WTC11 (cell line): ENCODE results near the gene FMNL3. TPM values are rescaled to one million over a fixed set of nuclear protein-coding genes. Genes with fewer than 3 reads are reported as not detected.
A peak's percentile ranks its signal among the peaks of the same experiment; 100 is the strongest.

Experiments
- ATAC-seq: fragments of 200-7000 bp; cut with Tn5 transposase; 2 replicates; pipeline ENCODE4 v1.10.0; 2021; ENCODE audit warnings: mild to moderate bottlenecking, moderate library complexity
- CTCF ChIA-PET: fragments of 300-600 bp; sonication (Branson Sonifier 250); formaldehyde crosslinking; loops from one replicate; lab custom pipeline; 2021; ENCODE audit warnings: antibody characterized with exemption; lab: Charles Lee
- POLR2A ChIA-PET: fragments of 350-600 bp; sonication (Branson Sonifier 250); formaldehyde crosslinking; loops from one replicate; lab custom pipeline; 2021; ENCODE audit warnings: antibody characterized with exemption; lab: Charles Lee
- DNase-seq: peaks from one replicate; pipeline ENCODE4 v3.0.0; 2021; ENCODE audit warnings: low spot score
- H3K27ac Mint-ChIP-seq: 2 replicates; pipeline ENCODE4 v1.8.0; 2021; ENCODE audit warnings: mixed read lengths
- H3K27me3 Mint-ChIP-seq: 2 replicates; pipeline ENCODE4 v1.8.0; 2021; ENCODE audit warnings: low read depth, mild to moderate bottlenecking, moderate library complexity, mixed read lengths
- H3K36me3 Mint-ChIP-seq: 2 replicates; pipeline ENCODE4 v1.8.0; 2021; ENCODE audit warnings: mixed read lengths
- H3K4me1 Mint-ChIP-seq: 2 replicates; pipeline ENCODE4 v1.8.0; 2022; ENCODE audit warnings: mixed read lengths
- H3K4me3 Mint-ChIP-seq: 2 replicates; pipeline ENCODE4 v1.8.0; 2021; ENCODE audit warnings: mild to moderate bottlenecking, moderate library complexity, mixed read lengths
- H3K9me3 Mint-ChIP-seq: 2 replicates; pipeline ENCODE4 v1.8.0; 2021; ENCODE audit warnings: mixed read lengths
- CDX4 ChIP-seq: fragments of 250-450 bp; sonication (Bioruptor Pico); IDR thresholded peaks from 2 replicates; pipeline ENCODE4 v1.9.0; 2021; ENCODE audit warnings: moderate library complexity, mild to moderate bottlenecking, inconsistent platforms, borderline replicate concordance
- CREB1 ChIP-seq: sonication (generic); formaldehyde crosslinking; IDR thresholded peaks from 2 replicates; pipeline ENCODE4 v1.8.0; 2023; ENCODE audit warnings: mild to moderate bottlenecking, missing genetic modification reagents
- FOXJ3 ChIP-seq: sonication (generic); formaldehyde crosslinking; IDR thresholded peaks from 2 replicates; pipeline ENCODE4 v1.9.0; 2021; ENCODE audit warnings: missing genetic modification reagents, mild to moderate bottlenecking, borderline replicate concordance
- GRHL2 ChIP-seq: fragments of 250-450 bp; sonication (Bioruptor Pico); IDR thresholded peaks from 2 replicates; pipeline ENCODE4 v1.8.0; 2022; ENCODE audit warnings: mild to moderate bottlenecking, moderate library complexity; ENCODE audit not compliant: insufficient replicate concordance, severe bottlenecking
- NFE2L1 ChIP-seq: sonication (generic); formaldehyde crosslinking; IDR thresholded peaks from 2 replicates; pipeline ENCODE4 v1.8.1; 2023; ENCODE audit warnings: missing genetic modification reagents
- NFYB ChIP-seq: sonication (generic); formaldehyde crosslinking; conservative IDR thresholded peaks from 2 replicates; pipeline ENCODE4 v1.8.0; 2022; ENCODE audit warnings: low read depth, missing genetic modification reagents
- NR2C2 ChIP-seq: sonication (generic); formaldehyde crosslinking; IDR thresholded peaks from 2 replicates; pipeline ENCODE4 v1.8.0; 2022; ENCODE audit warnings: mild to moderate bottlenecking, missing genetic modification reagents
- RELA ChIP-seq: sonication (generic); formaldehyde crosslinking; IDR thresholded peaks from 2 replicates; pipeline ENCODE4 v1.8.1; 2022; ENCODE audit warnings: missing genetic modification reagents, mild to moderate bottlenecking, borderline replicate concordance
- SMAD4 ChIP-seq: sonication (generic); formaldehyde crosslinking; IDR thresholded peaks from 2 replicates; pipeline ENCODE4 v1.8.0; 2022; ENCODE audit warnings: mild to moderate bottlenecking, missing genetic modification reagents
- TCF7 ChIP-seq: sonication (generic); formaldehyde crosslinking; IDR thresholded peaks from 2 replicates; pipeline ENCODE4 v1.8.0; 2022; ENCODE audit warnings: mild to moderate bottlenecking, low read depth, missing genetic modification reagents, moderate library complexity
- TEAD1 ChIP-seq: sonication (generic); formaldehyde crosslinking; IDR thresholded peaks from 2 replicates; pipeline ENCODE4 v1.8.0; 2022; ENCODE audit warnings: mild to moderate bottlenecking, missing genetic modification reagents
- TEAD4 ChIP-seq: sonication (generic); formaldehyde crosslinking; IDR thresholded peaks from 2 replicates; pipeline ENCODE4 v1.8.0; 2022; ENCODE audit warnings: mild to moderate bottlenecking, missing genetic modification reagents
- USF2 ChIP-seq: sonication (generic); formaldehyde crosslinking; IDR thresholded peaks from 2 replicates; pipeline ENCODE4 v1.8.1; 2023; ENCODE audit warnings: mild to moderate bottlenecking, missing genetic modification reagents, moderate library complexity
- ZNF416 ChIP-seq: fragments of 250-450 bp; sonication (Bioruptor Pico); IDR thresholded peaks from 2 replicates; pipeline ENCODE4 v1.9.0; 2021; ENCODE audit warnings: mild to moderate bottlenecking, inconsistent platforms
- ZNF671 ChIP-seq: fragments of 250-450 bp; sonication (Bioruptor Pico); IDR thresholded peaks from 2 replicates; pipeline ENCODE4 v1.8.0; 2021; ENCODE audit warnings: mild to moderate bottlenecking
- total RNA-seq: library from RNA; stranded (reverse); gene quantifications from 3 replicates; pipeline ENCODE4 v1.2.3, GENCODE V29; 2021
- TF ChIP-seq, protein P1 (sequence below): sonication (generic); formaldehyde crosslinking; IDR thresholded peaks from 2 replicates; pipeline ENCODE4 v1.8.1; 2023; ENCODE audit warnings: mild to moderate bottlenecking, missing genetic modification reagents
- TF ChIP-seq, protein P2 (sequence below): fragments of 250-450 bp; sonication (Bioruptor Pico); IDR thresholded peaks from 2 replicates; pipeline ENCODE4 v1.9.0; 2021; ENCODE audit warnings: mild to moderate bottlenecking, borderline replicate concordance
- TF ChIP-seq, protein P3 (sequence below): sonication (generic); formaldehyde crosslinking; IDR thresholded peaks from 2 replicates; pipeline ENCODE4 v1.8.1; 2022; ENCODE audit warnings: low read depth, mild to moderate bottlenecking, moderate library complexity, missing genetic modification reagents, borderline replicate concordance
- TF ChIP-seq, protein P4 (sequence below): sonication (generic); formaldehyde crosslinking; IDR thresholded peaks from 2 replicates; pipeline ENCODE4 v1.8.1; 2023; ENCODE audit warnings: mild to moderate bottlenecking, moderate library complexity, missing genetic modification reagents
- TF ChIP-seq, protein P5 (sequence below): fragments of 250-450 bp; sonication (Bioruptor Pico); IDR thresholded peaks from 2 replicates; pipeline ENCODE4 v2.1.2; 2022; ENCODE audit warnings: mild to moderate bottlenecking, moderate library complexity
- TF ChIP-seq, protein P6 (sequence below): fragments of 200-600 bp; IDR thresholded peaks from 2 replicates; pipeline ENCODE4 v1.8.0; 2022; ENCODE audit warnings: antibody characterized with exemption

FMNL3 gene
- total RNA-seq, 1 experiment from 2014 or later: 19.3 TPM

- no peak for TF ChIP-seq FOXJ3 (CRISPR knock-in tag)
- TF ChIP-seq SMAD4 (CRISPR knock-in tag): no peak
- TF ChIP-seq GRHL2 (CRISPR knock-in tag): no peak
- 0 out of 2 replicates have a peak, but pooled peaks have one; percentile 19 for TF ChIP-seq CDX4 (CRISPR knock-in tag)
- no peak for TF ChIP-seq TCF7 (CRISPR knock-in tag)
- TF ChIP-seq, protein P1, sequence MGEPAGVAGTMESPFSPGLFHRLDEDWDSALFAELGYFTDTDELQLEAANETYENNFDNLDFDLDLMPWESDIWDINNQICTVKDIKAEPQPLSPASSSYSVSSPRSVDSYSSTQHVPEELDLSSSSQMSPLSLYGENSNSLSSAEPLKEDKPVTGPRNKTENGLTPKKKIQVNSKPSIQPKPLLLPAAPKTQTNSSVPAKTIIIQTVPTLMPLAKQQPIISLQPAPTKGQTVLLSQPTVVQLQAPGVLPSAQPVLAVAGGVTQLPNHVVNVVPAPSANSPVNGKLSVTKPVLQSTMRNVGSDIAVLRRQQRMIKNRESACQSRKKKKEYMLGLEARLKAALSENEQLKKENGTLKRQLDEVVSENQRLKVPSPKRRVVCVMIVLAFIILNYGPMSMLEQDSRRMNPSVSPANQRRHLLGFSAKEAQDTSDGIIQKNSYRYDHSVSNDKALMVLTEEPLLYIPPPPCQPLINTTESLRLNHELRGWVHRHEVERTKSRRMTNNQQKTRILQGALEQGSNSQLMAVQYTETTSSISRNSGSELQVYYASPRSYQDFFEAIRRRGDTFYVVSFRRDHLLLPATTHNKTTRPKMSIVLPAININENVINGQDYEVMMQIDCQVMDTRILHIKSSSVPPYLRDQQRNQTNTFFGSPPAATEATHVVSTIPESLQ (CRISPR knock-in tag): no peak
- no peak for TF ChIP-seq NR2C2
Observed at GRCh38 chr12:49636979-49637755, 70.0 kb downstream of the FMNL3 start (continued).

DNA sequence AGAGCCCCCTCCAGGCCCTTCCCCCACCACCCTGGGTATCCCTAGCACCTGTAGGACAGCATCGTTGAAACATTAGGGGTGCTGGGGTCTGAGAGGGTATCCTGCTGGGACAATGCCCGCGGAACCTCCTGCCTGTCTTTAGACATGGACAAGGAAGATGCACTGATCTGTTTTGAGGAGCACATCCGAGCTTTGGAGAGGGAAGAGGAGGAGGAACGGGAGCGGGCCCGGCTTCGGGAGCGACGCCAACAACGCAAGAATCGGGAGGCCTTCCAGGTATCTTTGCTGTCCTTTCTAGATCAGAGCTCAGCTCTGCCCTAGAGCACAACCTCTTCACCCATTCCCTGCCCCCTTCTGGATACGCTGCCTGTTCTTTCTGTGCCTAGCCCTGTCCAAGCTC lies 70.6 kb downstream of the FMNL3 start:
- Mint-ChIP-seq H3K9me3 (no peaks in the 10 kb centered on the region), H3K4me1 (peaks cover 21% of the 10 kb centered on the region), H3K36me3 (peaks cover 40% of the 10 kb centered on the region), H3K4me3 (no peak overlapping the region), H3K27me3 (no peaks in the 10 kb centered on the region), H3K27ac (peak overlapping the region; percentile 96; the same call in 1 of the 2 replicates)
- TF ChIP-seq, protein P2, sequence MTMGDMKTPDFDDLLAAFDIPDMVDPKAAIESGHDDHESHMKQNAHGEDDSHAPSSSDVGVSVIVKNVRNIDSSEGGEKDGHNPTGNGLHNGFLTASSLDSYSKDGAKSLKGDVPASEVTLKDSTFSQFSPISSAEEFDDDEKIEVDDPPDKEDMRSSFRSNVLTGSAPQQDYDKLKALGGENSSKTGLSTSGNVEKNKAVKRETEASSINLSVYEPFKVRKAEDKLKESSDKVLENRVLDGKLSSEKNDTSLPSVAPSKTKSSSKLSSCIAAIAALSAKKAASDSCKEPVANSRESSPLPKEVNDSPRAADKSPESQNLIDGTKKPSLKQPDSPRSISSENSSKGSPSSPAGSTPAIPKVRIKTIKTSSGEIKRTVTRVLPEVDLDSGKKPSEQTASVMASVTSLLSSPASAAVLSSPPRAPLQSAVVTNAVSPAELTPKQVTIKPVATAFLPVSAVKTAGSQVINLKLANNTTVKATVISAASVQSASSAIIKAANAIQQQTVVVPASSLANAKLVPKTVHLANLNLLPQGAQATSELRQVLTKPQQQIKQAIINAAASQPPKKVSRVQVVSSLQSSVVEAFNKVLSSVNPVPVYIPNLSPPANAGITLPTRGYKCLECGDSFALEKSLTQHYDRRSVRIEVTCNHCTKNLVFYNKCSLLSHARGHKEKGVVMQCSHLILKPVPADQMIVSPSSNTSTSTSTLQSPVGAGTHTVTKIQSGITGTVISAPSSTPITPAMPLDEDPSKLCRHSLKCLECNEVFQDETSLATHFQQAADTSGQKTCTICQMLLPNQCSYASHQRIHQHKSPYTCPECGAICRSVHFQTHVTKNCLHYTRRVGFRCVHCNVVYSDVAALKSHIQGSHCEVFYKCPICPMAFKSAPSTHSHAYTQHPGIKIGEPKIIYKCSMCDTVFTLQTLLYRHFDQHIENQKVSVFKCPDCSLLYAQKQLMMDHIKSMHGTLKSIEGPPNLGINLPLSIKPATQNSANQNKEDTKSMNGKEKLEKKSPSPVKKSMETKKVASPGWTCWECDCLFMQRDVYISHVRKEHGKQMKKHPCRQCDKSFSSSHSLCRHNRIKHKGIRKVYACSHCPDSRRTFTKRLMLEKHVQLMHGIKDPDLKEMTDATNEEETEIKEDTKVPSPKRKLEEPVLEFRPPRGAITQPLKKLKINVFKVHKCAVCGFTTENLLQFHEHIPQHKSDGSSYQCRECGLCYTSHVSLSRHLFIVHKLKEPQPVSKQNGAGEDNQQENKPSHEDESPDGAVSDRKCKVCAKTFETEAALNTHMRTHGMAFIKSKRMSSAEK (CRISPR knock-in tag): no peak
- no peak for TF ChIP-seq TEAD1 (CRISPR knock-in tag)
- no peak for TF ChIP-seq ZNF416 (CRISPR knock-in tag)
- TF ChIP-seq ZNF671 (CRISPR knock-in tag): no peak
- TF ChIP-seq USF2 (CRISPR knock-in tag): no peak
- TF ChIP-seq, protein P3, sequence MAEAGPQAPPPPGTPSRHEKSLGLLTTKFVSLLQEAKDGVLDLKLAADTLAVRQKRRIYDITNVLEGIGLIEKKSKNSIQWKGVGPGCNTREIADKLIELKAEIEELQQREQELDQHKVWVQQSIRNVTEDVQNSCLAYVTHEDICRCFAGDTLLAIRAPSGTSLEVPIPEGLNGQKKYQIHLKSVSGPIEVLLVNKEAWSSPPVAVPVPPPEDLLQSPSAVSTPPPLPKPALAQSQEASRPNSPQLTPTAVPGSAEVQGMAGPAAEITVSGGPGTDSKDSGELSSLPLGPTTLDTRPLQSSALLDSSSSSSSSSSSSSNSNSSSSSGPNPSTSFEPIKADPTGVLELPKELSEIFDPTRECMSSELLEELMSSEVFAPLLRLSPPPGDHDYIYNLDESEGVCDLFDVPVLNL (CRISPR knock-in tag): no peak
- no peak for TF ChIP-seq NFE2L1 (CRISPR knock-in tag)
- TF ChIP-seq, protein P4, sequence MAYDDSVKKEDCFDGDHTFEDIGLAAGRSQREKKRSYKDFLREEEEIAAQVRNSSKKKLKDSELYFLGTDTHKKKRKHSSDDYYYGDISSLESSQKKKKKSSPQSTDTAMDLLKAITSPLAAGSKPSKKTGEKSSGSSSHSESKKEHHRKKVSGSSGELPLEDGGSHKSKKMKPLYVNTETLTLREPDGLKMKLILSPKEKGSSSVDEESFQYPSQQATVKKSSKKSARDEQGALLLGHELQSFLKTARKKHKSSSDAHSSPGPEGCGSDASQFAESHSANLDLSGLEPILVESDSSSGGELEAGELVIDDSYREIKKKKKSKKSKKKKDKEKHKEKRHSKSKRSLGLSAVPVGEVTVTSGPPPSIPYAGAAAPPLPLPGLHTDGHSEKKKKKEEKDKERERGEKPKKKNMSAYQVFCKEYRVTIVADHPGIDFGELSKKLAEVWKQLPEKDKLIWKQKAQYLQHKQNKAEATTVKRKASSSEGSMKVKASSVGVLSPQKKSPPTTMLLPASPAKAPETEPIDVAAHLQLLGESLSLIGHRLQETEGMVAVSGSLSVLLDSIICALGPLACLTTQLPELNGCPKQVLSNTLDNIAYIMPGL (CRISPR knock-in tag): no peak
- TF ChIP-seq, protein P5, sequence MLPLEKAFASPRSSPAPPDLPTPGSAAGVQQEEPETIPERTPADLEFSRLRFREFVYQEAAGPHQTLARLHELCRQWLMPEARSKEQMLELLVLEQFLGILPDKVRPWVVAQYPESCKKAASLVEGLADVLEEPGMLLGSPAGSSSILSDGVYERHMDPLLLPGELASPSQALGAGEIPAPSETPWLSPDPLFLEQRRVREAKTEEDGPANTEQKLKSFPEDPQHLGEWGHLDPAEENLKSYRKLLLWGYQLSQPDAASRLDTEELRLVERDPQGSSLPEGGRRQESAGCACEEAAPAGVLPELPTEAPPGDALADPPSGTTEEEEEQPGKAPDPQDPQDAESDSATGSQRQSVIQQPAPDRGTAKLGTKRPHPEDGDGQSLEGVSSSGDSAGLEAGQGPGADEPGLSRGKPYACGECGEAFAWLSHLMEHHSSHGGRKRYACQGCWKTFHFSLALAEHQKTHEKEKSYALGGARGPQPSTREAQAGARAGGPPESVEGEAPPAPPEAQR (CRISPR knock-in tag): no peak
- TF ChIP-seq, protein P6, sequence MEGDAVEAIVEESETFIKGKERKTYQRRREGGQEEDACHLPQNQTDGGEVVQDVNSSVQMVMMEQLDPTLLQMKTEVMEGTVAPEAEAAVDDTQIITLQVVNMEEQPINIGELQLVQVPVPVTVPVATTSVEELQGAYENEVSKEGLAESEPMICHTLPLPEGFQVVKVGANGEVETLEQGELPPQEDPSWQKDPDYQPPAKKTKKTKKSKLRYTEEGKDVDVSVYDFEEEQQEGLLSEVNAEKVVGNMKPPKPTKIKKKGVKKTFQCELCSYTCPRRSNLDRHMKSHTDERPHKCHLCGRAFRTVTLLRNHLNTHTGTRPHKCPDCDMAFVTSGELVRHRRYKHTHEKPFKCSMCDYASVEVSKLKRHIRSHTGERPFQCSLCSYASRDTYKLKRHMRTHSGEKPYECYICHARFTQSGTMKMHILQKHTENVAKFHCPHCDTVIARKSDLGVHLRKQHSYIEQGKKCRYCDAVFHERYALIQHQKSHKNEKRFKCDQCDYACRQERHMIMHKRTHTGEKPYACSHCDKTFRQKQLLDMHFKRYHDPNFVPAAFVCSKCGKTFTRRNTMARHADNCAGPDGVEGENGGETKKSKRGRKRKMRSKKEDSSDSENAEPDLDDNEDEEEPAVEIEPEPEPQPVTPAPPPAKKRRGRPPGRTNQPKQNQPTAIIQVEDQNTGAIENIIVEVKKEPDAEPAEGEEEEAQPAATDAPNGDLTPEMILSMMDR: no peak
- TF ChIP-seq TEAD4 (CRISPR knock-in tag): no peak
- no peak for TF ChIP-seq NFYB (CRISPR knock-in tag)
- TF ChIP-seq RELA (CRISPR knock-in tag): no peak
- TF ChIP-seq CREB1 (CRISPR knock-in tag): no peak
- ATAC-seq (no peak), DNase-seq (no peak)
- CTCF ChIA-PET: interaction anchor here (0.7 to 7.5 kb wide), 16 partner anchors 8 to 125 kb away, joined by 3 to 74 read pairs (median 8); partner anchors contain the start of genes FMNL3, PRPF40B and TMBIM6
- POLR2A ChIA-PET: no interaction called here
